Cardiac muscle cell (in vitro differentiated cells and primary cell): Measurements from ENCODE around the gene MRPS6. TPM values are rescaled to one million over a fixed set of nuclear protein-coding genes. Genes with fewer than 3 reads are reported as not detected.

Experiments used
- DNase-seq, 2 donors: peaks; one replicate each; pipeline versions ENCODE4 v3.0.0 to v3.0.0-alpha.2; 2010 to 2017; ENCODE audit warnings: low read depth in 1 of 2, low spot score in 1 of 2
- H3K27ac ChIP-seq: fragments of 200-600 bp; sonication (generic); 2 replicates; pipeline ENCODE4 v1.5.1; 2016
- H3K27me3 ChIP-seq: fragments of 200-600 bp; sonication (generic); 2 replicates; pipeline ENCODE4 v1.6.0; 2016; ENCODE audit warnings: control low read depth
- H3K36me3 ChIP-seq: fragments of 200-600 bp; sonication (generic); 2 replicates; pipeline ENCODE4 v1.5.1; 2016; ENCODE audit warnings: control low read depth
- H3K4me1 ChIP-seq: fragments of 200-600 bp; sonication (generic); 2 replicates; pipeline ENCODE4 v1.8.1; 2017; ENCODE audit warnings: low read depth, mild to moderate bottlenecking, mixed run types
- H3K4me3 ChIP-seq: fragments of 200-600 bp; sonication (generic); 2 replicates; pipeline ENCODE4 v1.5.1; 2016; ENCODE audit warnings: mild to moderate bottlenecking
- H3K9me3 ChIP-seq: fragments of 200-600 bp; sonication (generic); 2 replicates; pipeline ENCODE4 v1.5.1; 2017; ENCODE audit warnings: low read depth, mild to moderate bottlenecking, control low read depth
- polyA plus RNA-seq: library from polyadenylated mRNA; unstranded; fragments of >200 nt; fragmentation: Nextera tagmentation; extraction: Ambion mirVana; gene quantifications from 2 replicates; pipeline ENCODE4 v1.2.1, GENCODE V29; 2016
- total RNA-seq: library from RNA; depleted of rRNA; stranded (reverse); fragments of >200 nt; gene quantifications from 2 replicates; pipeline ENCODE4 v1.2.3, GENCODE V29; 2016
- TF ChIP-seq, protein P1 (sequence below): IDR thresholded peaks from 2 replicates; pipeline ENCODE4 v1.5.1; 2012; ENCODE audit warnings: low read depth, mild to moderate bottlenecking, low read length

The MRPS6 gene
- total and polyA plus RNA-seq, 2 experiments from 2014 or later, result 83.8 to 335 TPM

DNA sequence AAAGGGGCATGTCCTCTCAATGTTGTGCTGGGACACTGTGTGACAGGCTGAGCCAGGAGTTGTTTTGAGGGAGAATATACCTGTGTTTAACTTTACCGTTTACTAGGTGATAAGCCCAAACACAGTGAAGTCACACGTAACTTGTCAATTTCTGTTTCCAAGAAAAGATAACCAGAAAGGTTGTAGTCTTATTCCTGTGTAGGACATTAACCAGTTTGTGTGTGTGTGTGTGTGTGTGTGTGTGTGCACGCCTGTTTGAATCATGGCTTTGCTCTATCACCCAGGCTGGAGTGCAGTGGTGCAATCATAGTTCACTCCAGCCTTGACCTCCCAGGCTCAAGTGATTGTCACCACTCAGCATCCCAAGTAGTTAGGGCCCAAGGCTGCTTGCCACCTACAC, 83.6 kb downstream of the MRPS6 start:
- Histone ChIP-seq H3K9me3 (no peaks in the 10 kb centered on the region), H3K4me3 (no peak overlapping the region), H3K27me3 (no peaks in the 10 kb centered on the region), H3K27ac (no peak overlapping the region), H3K36me3 (no peaks in the 10 kb centered on the region), H3K4me1 (no peaks in the 10 kb centered on the region)
- TF ChIP-seq, protein P1, sequence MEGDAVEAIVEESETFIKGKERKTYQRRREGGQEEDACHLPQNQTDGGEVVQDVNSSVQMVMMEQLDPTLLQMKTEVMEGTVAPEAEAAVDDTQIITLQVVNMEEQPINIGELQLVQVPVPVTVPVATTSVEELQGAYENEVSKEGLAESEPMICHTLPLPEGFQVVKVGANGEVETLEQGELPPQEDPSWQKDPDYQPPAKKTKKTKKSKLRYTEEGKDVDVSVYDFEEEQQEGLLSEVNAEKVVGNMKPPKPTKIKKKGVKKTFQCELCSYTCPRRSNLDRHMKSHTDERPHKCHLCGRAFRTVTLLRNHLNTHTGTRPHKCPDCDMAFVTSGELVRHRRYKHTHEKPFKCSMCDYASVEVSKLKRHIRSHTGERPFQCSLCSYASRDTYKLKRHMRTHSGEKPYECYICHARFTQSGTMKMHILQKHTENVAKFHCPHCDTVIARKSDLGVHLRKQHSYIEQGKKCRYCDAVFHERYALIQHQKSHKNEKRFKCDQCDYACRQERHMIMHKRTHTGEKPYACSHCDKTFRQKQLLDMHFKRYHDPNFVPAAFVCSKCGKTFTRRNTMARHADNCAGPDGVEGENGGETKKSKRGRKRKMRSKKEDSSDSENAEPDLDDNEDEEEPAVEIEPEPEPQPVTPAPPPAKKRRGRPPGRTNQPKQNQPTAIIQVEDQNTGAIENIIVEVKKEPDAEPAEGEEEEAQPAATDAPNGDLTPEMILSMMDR, result no peak
- DNase-seq, result no peak

DNA sequence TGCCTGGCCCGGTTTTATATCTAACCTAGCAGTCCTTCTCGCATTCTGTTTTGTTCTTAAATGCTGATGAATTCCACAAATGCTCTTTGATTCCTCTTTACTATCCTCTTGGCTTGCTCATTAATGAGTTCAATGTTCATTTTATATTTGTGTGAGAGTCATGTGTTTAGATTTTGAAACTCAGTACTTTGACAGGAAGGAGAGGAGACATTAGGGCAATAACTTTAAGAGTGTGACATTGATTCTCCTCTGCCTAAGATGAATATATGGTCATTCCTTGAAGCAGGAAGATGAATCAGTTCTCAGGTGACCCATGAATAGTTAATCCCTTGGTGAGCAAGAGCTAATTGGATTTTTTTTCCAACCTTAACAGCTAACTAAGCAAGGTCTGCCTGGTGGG, 84.1 kb downstream of the MRPS6 start:
- no peak overlapping the region for H3K27ac ChIP-seq
- TF ChIP-seq, protein P1, result no peak
- H3K4me3 ChIP-seq, result no peak overlapping the region
- no peaks in the 10 kb centered on the region for H3K4me1 ChIP-seq
- no peaks in the 10 kb centered on the region for H3K9me3 ChIP-seq
- no peaks in the 10 kb centered on the region for H3K27me3 ChIP-seq
- DNase-seq, result no peak
- H3K36me3 ChIP-seq, result no peaks in the 10 kb centered on the region

DNA sequence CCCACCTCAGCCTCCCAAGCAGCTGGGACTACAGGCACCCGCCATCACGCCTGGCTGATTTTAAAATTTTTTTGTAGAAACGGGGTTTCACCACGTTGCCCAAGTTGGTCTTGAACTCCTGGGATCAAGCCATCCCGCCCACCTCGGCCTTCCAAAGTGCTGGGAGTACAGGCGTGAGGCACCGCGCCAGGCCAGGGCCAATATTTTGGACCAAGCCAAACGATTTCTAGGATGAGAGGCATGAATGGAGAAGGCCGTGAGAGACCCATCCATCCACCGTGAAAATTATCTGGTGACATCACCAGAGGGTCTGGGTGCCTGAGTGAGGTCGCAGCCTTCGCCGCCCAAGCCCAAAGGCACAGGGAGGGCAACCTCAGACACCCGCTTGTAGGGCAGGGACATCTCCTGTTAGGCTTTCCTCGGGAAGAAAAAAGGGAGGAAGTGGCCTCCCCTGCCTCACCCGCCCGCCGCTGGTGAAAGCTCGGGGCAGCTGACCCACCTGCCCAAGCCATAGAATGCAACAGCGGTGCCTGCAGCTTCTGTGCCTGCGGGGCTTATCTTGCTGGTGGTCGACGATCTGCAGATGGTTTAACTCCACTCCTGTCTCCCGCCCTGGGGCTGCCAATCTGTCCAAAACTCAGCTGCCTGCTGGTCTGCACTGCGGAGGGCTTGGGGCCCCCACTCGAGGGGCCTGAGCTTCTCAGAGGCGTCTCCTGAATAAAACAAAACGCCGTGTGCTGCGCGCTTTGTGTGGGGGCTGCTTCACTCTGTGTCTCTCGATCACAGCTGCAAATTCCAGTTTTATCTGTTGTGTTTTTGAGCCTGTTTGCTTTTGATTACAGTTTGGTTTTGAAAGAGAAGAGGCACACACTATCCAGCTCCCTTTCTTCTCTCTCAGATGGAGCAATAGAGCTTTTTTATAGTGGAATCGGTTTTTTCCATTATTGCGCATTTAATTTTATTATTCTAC, 85.8 kb downstream of the MRPS6 start:
- no peaks in the 10 kb centered on the region for H3K9me3 ChIP-seq
- TF ChIP-seq, protein P1, result no peak
- H3K36me3 ChIP-seq, result no peaks in the 10 kb centered on the region
- no peaks in the 10 kb centered on the region for H3K27me3 ChIP-seq
- H3K4me3 ChIP-seq, result no peak overlapping the region
- no peak for DNase-seq
- H3K4me1 ChIP-seq, result no peaks in the 10 kb centered on the region
- no peak overlapping the region for H3K27ac ChIP-seq

DNA sequence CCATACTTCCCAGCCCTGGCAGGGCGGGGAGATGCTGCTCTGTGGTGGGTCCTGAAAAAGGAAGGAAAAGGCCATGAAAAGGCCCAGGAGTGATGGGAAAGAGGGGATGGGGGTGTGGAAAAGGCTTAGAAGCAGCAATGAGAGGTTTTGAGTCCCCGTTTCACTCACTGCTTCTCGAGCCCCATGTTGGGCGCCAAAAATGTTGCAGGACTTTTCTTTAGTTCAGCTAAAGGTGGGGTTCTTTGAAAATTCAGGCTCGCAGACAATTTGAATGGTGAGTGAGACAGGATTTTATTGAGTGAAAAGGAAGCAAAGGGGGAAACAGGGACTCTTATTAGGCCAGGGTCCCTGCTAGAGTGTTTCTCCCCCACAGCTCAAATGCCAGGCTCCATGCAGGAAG, 93.1 kb downstream of the MRPS6 start:
- H3K27ac ChIP-seq, result no peak overlapping the region
- peaks cover 7% of the 10 kb centered on the region for H3K9me3 ChIP-seq
- TF ChIP-seq, protein P1, result no peak
- no peaks in the 10 kb centered on the region for H3K27me3 ChIP-seq
- no peak overlapping the region for H3K4me3 ChIP-seq
- H3K36me3 ChIP-seq, result no peaks in the 10 kb centered on the region
- DNase-seq, result no peak
- no peaks in the 10 kb centered on the region for H3K4me1 ChIP-seq

DNA sequence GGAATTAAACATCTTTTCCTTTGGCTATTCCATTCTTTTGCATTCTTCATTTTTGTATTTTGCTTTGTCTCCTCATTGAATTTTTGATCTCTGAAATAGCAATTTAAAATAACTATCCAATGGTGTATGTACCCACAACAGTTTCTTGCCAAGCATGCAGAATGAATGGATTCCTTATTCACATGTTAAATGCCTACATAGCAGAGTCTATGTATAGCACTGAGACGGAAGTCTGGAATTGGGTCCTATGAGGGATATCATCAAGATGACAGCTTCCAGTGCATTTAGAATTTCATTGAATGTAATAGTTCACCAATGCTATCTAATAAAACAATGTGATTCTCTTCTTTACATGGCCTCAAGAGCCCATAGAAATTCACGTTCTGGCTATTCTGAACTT, 97.5 kb downstream of the MRPS6 start:
- H3K4me3 ChIP-seq, result no peak overlapping the region
- H3K27ac ChIP-seq, result no peak overlapping the region
- H3K36me3 ChIP-seq, result no peaks in the 10 kb centered on the region
- no peaks in the 10 kb centered on the region for H3K27me3 ChIP-seq
- DNase-seq, result no peak
- H3K4me1 ChIP-seq, result no peaks in the 10 kb centered on the region
- peaks cover 5% of the 10 kb centered on the region for H3K9me3 ChIP-seq
- TF ChIP-seq, protein P1, result no peak
